Dedifferentiated amniotic fluid mesenchymal stem cell (primary cell): ENCODE results near the gene HNRNPC.
"Not testable (repeated sequence)": the region's sequence is repeated elsewhere in the genome, so short reads cannot be mapped to it uniquely, and the experiment has no call there.

ENCODE experiments used
- DNase-seq: peaks from one replicate; pipeline ENCODE4 v3.0.0-alpha.2; 2016; ENCODE audit errors: extremely low spot score

HNRNPC gene

GRCh38 chr14:21191809-21192446 is 77.3 kb downstream of the HNRNPC start:
- DNase-seq: no peak

- no peak for DNase-seq
These were observed 77.9 kb downstream of the HNRNPC start for GRCh38 chr14:21191261-21191808.

GRCh38 chr14:21185491-21185890 is 83.8 kb downstream of the HNRNPC start:
- no peak for DNase-seq

DNA sequence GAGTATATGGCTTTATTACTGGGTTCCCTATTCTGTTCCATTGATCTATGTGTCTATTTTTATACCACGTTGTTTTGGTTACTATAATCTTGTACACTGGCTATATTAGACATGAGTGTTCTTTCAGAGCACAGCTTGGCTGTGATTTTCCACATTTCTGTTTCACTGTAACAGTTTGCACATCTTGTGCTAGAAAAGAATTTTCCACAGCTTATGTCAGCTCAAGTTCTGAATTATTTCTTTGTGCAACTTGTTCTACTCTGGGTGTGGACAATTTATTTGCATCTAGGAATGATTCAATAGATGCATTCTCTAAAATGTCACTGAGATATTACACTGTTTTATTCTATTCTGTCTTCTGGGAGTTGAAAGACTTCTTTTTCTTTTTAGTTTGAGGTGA is 85.0 kb downstream of the HNRNPC start:
- no peak for DNase-seq

DNA sequence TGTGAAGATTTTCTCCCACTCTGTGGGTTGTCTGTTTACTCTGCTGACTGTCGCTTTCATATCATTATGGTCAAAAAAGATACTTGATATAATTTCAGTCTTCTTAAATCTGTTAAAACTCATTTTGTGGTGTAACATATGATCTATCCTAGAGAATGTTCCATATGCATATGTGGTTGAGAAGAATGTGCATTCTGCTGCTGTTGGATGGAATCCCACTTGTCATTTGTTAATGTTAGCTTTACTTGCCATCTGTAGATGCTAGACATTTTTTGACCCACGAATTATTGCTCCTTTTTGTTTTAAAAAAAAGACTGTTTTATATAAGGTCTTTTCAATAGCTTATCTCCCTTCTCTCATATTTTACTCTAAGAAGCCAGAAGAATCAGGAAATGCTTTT is 87.1 kb downstream of the HNRNPC start:
- DNase-seq: no peak

GRCh38 chr14:21171128-21171527 is 98.1 kb downstream of the HNRNPC start:
- DNase-seq: no peak

DNA sequence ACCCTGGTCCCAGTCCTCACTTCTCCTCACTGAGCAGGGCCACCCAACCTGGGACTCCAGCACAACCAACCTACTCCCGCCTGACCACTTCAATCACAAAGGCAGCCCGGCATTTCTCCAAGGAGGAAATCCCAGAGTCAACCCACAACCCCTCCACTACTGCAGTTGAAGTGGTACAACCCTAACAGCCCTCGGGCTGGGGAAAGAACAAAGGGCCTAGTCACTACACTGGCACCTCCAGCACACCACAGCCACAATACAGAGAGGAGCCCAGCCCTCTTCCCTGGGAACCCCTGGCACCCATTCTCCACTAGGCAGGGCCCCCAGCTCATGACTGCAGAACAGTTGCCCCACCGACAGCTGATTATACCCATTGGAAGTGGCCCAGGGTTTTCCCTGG is 99.7 kb downstream of the HNRNPC start:
- no peak for DNase-seq

- DNase-seq: no peak
These were observed 101.2 kb downstream of the HNRNPC start for GRCh38 chr14:21168055-21168454.

DNA sequence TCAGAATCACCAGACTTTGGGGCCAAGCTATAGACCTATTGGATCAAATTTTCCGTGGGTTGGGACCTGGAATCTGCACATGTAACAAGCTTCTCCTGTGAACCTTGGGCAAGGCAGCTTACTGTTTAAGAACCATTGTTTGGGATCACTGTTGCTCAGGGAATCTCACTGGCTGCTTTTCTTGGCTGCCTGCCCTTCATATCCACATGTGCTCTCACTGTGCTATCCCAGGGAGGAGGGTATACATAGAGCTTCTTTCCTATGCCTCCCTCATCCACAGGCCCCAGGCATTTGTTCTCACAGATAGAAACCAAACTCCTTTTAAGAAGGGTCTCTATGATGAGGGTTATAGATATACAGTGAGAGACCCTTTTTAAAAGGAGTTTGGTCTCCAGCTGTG is 103.6 kb downstream of the HNRNPC start:
- not testable (repeated sequence) for DNase-seq

DNA sequence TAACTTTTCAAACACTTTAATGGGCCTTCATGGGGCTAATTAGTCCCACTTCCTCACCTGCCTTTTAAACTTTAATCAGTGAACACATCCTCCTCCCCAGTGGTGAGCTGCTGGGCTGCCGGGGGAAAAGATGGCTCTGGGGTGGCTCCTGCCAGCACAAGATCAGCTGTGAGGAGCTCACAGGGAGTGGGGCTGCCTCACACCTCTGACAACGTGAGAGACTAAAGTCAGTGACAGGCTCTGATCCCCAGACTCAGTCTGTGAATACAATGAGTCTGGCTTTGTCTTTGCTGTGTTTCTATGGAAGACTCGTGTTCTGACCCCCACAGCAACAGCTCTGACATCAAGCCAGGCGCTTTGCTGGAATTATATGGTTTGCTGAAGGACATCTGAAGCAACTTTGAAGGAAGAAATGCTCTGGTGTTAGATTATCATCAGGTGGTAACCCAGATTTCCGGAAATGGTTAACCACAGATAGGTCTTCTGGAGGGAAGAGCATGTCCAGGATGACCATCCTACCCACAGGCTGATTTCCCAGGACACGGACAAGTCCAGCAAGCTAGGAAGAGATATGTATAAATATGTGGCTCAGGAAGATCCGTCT is 104.1 kb downstream of the HNRNPC start:
- not testable (repeated sequence) for DNase-seq

- no peak for DNase-seq
These were observed 105.4 kb downstream of the HNRNPC start for GRCh38 chr14:21163871-21164291.

DNA sequence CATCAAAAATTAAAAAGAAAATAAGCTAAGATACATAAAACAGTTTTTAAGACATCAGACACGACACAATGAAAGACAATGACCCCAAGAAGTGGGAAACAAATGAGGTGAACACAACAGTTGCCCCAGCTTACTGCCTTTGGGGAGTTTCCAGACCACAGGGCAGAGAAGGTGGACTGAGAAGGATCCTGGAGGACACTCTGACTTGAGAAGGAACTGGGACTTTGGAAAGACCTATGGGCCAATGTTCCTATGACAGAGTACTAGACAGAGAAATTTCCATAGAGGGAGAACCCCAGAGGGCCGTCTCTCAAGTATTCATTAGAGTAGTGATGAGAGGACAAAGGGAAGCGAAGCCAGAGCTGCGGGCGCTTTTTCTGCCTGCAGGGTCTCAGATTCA is 107.2 kb downstream of the HNRNPC start:
- no peak for DNase-seq

- DNase-seq: no peak
These were observed 109.1 kb downstream of the HNRNPC start for GRCh38 chr14:21160061-21160610.
